HepG2 (cell line): ENCODE data around the gene LTK. TPM values are rescaled to one million over a fixed set of nuclear protein-coding genes. Genes with fewer than 3 reads are reported as not detected.

Source experiments
- ATAC-seq: fragments of 200-7000 bp; cut with Tn5 transposase; 3 replicates; pipeline ENCODE4 v1.9.1; 2020; ENCODE audit warnings: mild to moderate bottlenecking, moderate library complexity
- BruUV-seq: library from RNA; stranded (reverse); fragments of 400-500 nt; replicated peaks from 2 replicates; lab custom pipeline; 2021; lab: Mats Ljungman, UMichigan
- CTCF ChIA-PET: fragments of 300-600 bp; formaldehyde crosslinking; extraction: SDS; loops from one replicate; lab custom pipeline; 2021; ENCODE audit warnings: low total read pairs, inconsistent platforms, low intra/inter-chr PET ratio; lab: Yijun Ruan, JAX
- POLR2A ChIA-PET: fragments of 350-600 bp; sonication (Branson Sonifier 250); formaldehyde crosslinking; loops from one replicate; lab custom pipeline; 2020; ENCODE audit warnings: antibody characterized with exemption, inconsistent platforms; lab: Yijun Ruan, JAX
- DNase-seq: peaks from one replicate; pipeline ENCODE4 v3.0.0-alpha.2; 2015; ENCODE audit warnings: low spot score
- FAIRE-seq: peaks from 3 replicates; lab custom pipeline; 2011; peaks lifted over from hg19 to GRCh38; lab: Jason Lieb, UNC
- H2AFZ ChIP-seq: one replicate; pipeline ENCODE4 v1.6.1; 2011; ENCODE audit warnings: low read length, inconsistent platforms
- H3K27ac ChIP-seq: fragments of 300-600 bp; 3 replicates; pipeline ENCODE4 v1.8.0; 2011; ENCODE audit warnings: mixed run types, mild to moderate bottlenecking, mixed read lengths, low read length, inconsistent platforms; ENCODE audit not compliant: insufficient read depth; ENCODE audit errors: extremely low read length
- H3K27me3 ChIP-seq, 2 experiments: fragments of 200-600 bp in 1 of 2; 2 replicates in 1 of 2; 3 replicates in 1 of 2; pipeline versions ENCODE4 v1.6.0 to v1.8.0; 2011; ENCODE audit warnings: low read length in 2 of 2, mild to moderate bottlenecking in 2 of 2, moderate library complexity in 2 of 2, inconsistent platforms in 1 of 2; ENCODE audit not compliant: insufficient read depth in 2 of 2, control insufficient read depth in 1 of 2
- H3K36me3 ChIP-seq, 2 experiments: fragments of 200-600 bp in 1 of 2; replicated peaks in 1 of 2; 2 replicates in 1 of 2; 3 replicates in 1 of 2; pipeline versions ENCODE4 v1.5.1 to v1.8.0; 2011; ENCODE audit warnings: low read length in 2 of 2, inconsistent platforms in 1 of 2; ENCODE audit not compliant: insufficient read depth in 2 of 2, control insufficient read depth in 1 of 2
- H3K4me1 ChIP-seq: 2 replicates; pipeline ENCODE4 v1.5.1; 2012; ENCODE audit warnings: low read length, inconsistent platforms; ENCODE audit not compliant: insufficient read depth
- H3K4me2 ChIP-seq: 2 replicates; pipeline ENCODE4 v1.6.0; 2011; ENCODE audit warnings: low read depth, low read length, inconsistent platforms
- H3K4me3 ChIP-seq, 3 experiments: fragments of 200-600 bp in 1 of 3; sonication (generic), shearing (Covaris generic) in 1 of 3; replicated peaks in 1 of 3; 2 replicates each; pipeline ENCODE4 v1.5.1; 2011 to 2016; ENCODE audit warnings: low read length in 3 of 3, inconsistent platforms in 2 of 3, low read depth in 2 of 3, mild to moderate bottlenecking in 2 of 3, control low read depth in 1 of 3, mixed read lengths in 1 of 3; ENCODE audit not compliant: insufficient read depth in 1 of 3
- H3K79me2 ChIP-seq: one replicate; pipeline ENCODE4 v1.6.1; 2011; ENCODE audit warnings: low read length, inconsistent platforms; ENCODE audit not compliant: insufficient read depth
- H3K9ac ChIP-seq: 2 replicates; pipeline ENCODE4 v1.6.0; 2011; ENCODE audit warnings: mild to moderate bottlenecking, low read depth, low read length, inconsistent platforms; ENCODE audit not compliant: insufficient read depth
- H3K9me3 ChIP-seq: 2 replicates; pipeline ENCODE4 v1.5.1; 2012; ENCODE audit warnings: mild to moderate bottlenecking, low read length
- H4K20me1 ChIP-seq: 2 replicates; pipeline ENCODE4 v1.6.0; 2011; ENCODE audit warnings: inconsistent platforms, mild to moderate bottlenecking, low read length, moderate library complexity; ENCODE audit not compliant: insufficient read depth
- BCL6 ChIP-seq: IDR thresholded peaks from 2 replicates; pipeline ENCODE4 v1.6.1; 2016; ENCODE audit warnings: missing genetic modification reagents, missing compliant biosample characterization
- CENPT ChIP-seq: sonication (generic); formaldehyde crosslinking; IDR thresholded peaks from 2 replicates; pipeline ENCODE4 v1.8.0; 2022; ENCODE audit warnings: low read depth, mild to moderate bottlenecking, moderate library complexity, missing genetic modification reagents
- CREB1 ChIP-seq, 2 experiments: fragments of 450-650 bp in 1 of 2; IDR thresholded peaks; 2 replicates each; pipeline ENCODE4 v1.6.1; 2016 to 2017; ENCODE audit warnings: control low read depth in 1 of 2, mild to moderate bottlenecking in 1 of 2, missing compliant biosample characterization in 1 of 2, missing genetic modification characterization in 1 of 2
- MIXL1 ChIP-seq: IDR thresholded peaks from 2 replicates; pipeline ENCODE4 v1.6.1; 2016
- MLLT10 ChIP-seq: sonication (generic); formaldehyde crosslinking; IDR thresholded peaks from 2 replicates; pipeline ENCODE4 v1.4.0; 2020; ENCODE audit warnings: missing genetic modification reagents
- POLR2G ChIP-seq: fragments of 200-400 bp; formaldehyde crosslinking; IDR thresholded peaks from 2 replicates; pipeline ENCODE4 v1.6.1; 2018; ENCODE audit warnings: mild to moderate bottlenecking, low read depth, low read length, moderate library complexity
- PTBP1 ChIP-seq: fragments of 200-400 bp; formaldehyde crosslinking; IDR thresholded peaks from 2 replicates; pipeline ENCODE4 v1.6.1; 2018; ENCODE audit warnings: low read length, low read depth; ENCODE audit not compliant: poor library complexity, severe bottlenecking
- TGIF2 ChIP-seq: IDR thresholded peaks from 2 replicates; pipeline ENCODE4 v1.6.1; 2016; ENCODE audit warnings: control low read depth, missing compliant biosample characterization
- ZC3H13 ChIP-seq: sonication (generic); formaldehyde crosslinking; IDR thresholded peaks from 2 replicates; pipeline ENCODE4 v1.8.1; 2023; ENCODE audit warnings: mild to moderate bottlenecking, missing genetic modification reagents, moderate library complexity
- ZEB1 ChIP-seq: IDR thresholded peaks from 2 replicates; pipeline ENCODE4 v1.6.1; 2012; ENCODE audit warnings: mild to moderate bottlenecking, low read depth, inconsistent platforms; ENCODE audit not compliant: insufficient replicate concordance
- ZNF224 ChIP-seq: sonication (generic); formaldehyde crosslinking; IDR thresholded peaks from 2 replicates; pipeline ENCODE4 v1.5.0; 2020; ENCODE audit warnings: mild to moderate bottlenecking, missing genetic modification reagents
- ZNF441 ChIP-seq: sonication (generic); formaldehyde crosslinking; IDR thresholded peaks from 2 replicates; pipeline ENCODE4 v1.7.0; 2021; ENCODE audit warnings: missing genetic modification reagents, borderline replicate concordance
- ZNF644 ChIP-seq: IDR thresholded peaks from 2 replicates; pipeline ENCODE4 v1.6.1; 2016; ENCODE audit warnings: low read depth
- WGBS: methylation state at CpG from one replicate; pipeline ENCODE4 v1.1.6; 2017; ENCODE audit warnings: low lambda C conversion rate; 5-methylcytosine and 5-hydroxymethylcytosine counted together
- in situ Hi-C: cut with HindIII; loops from 2 replicates; pipeline ENCODE4 v1.10.0; 2017; ENCODE audit warnings: low pct_unique_long_range_greater_than_20kb; ENCODE audit not compliant: extremely low pct_ligation_motif_present
- intact Hi-C: fragments of 100-400 bp; cut with micrococcal nuclease; formaldehyde crosslinking; loops from one replicate; pipeline ENCODE4 v1.10.0; 2022; ENCODE audit not compliant: unreplicated experiment
- polyA plus RNA-seq, 8 experiments: library from polyadenylated mRNA; depleted of rRNA in 3 of 8; stranded (reverse) in 7 of 8; unstranded in 1 of 8; fragments of >200 nt; fragmentation: Illumina TruSeq in 4 of 8; extraction: Trizol in 4 of 8; gene quantifications; 2 replicates each; pipeline versions ENCODE4 v1.2.1 to v1.2.3, GENCODE V29; 2011 to 2016; ENCODE audit warnings: low read depth in 4 of 8, missing spikeins in 1 of 8, mixed read lengths in 1 of 8; ENCODE audit not compliant: insufficient read depth in 1 of 8
- total RNA-seq, 5 experiments: library from RNA; depleted of rRNA; stranded (reverse); fragments of >200 nt; fragmentation: Illumina TruSeq; extraction: Trizol; gene quantifications; 2 replicates each; pipeline ENCODE4 v1.2.3, GENCODE V29; 2016; ENCODE audit warnings: low read depth in 1 of 5
- TF ChIP-seq, protein P1 (sequence below): sonication (generic); formaldehyde crosslinking; IDR thresholded peaks from 2 replicates; pipeline ENCODE4 v1.4.0; 2020; ENCODE audit warnings: missing genetic modification reagents
- TF ChIP-seq, protein P2 (sequence below): sonication (generic); formaldehyde crosslinking; IDR thresholded peaks from 2 replicates; pipeline ENCODE4 v1.9.0; 2021; ENCODE audit warnings: missing genetic modification reagents, borderline replicate concordance

Gene LTK
- total and polyA plus RNA-seq, 2 of the 13 experiments (the other 11 are each of a cell fraction or from before 2014, with no cell fraction given) = 0.01 TPM; not detected in 1

DNA sequence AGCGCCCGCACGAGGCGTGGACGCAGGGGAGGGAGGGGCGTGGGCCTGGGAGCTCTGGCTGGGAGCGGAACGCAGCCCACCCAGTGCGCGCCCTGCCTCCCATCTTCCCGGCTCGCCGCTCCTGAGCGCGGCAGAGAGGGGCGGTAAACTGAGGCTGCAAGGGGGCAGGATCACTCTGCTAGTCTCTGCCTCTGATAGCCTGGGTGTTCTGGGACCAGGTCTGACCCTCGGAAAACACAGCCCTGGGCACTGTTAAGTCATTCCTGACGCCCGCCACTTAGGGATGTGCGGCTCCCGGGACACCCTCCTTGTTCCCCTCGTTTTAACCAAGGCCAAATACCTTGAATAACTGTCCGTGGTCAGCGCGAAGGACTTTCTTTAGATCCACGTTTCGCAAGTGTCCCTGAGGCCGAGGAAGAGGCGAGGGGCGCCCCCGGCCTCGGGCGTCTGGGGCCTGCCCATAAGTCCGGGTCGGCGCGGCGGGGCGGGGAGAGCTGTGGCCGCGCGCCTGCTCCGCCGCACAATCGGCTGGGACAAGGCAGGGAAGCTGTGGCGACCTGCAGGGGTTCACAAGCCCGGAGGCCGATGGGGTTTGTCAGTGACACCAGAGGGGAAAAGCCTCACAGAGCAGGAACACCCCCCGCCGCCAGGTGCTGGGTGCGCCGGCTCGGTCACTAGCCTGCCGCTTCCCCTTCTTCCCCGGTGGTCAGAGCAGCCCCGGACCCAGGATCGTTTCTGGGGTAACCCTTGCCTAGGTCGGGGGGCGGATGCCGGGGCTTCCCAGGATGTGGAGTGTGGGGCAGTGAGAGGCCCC is 18.5 kb downstream of the LTK start:
- Histone ChIP-seq H3K36me3 (peaks cover 0 to 2% of the 10 kb centered on the region in 2 experiments; a peak in 2 of 5 replicates), H3K27me3 (no peaks in the 10 kb centered on the region), H3K27ac (peak overlapping the region; percentile 97), H3K4me2 (peak overlapping the region; percentile 94), H3K4me3 (peak overlapping the region; percentile 78 to 85 (median 83)), H3K9ac (peak overlapping the region; percentile 86), H2AFZ (no peak overlapping the region), H3K9me3 (no peaks in the 10 kb centered on the region), H3K79me2 (peaks cover 49% of the 10 kb centered on the region), H4K20me1 (no peaks in the 10 kb centered on the region), H3K4me1 (peaks cover 31% of the 10 kb centered on the region)
- ChIA-PET CTCF (interaction anchor here (1.3 kb wide), 1 partner anchor 30 kb away, joined by 4 read pairs; no protein-coding TSS in a partner anchor), POLR2A (interaction anchor here (0.6 to 1.8 kb wide), 7 partner anchors 13 to 794 kb away, joined by 3 to 12 read pairs (median 5); partner anchors contain the start of gene RPAP1)
- 0% methylated on average over 7 of the region's 60 CpGs for WGBS
- BruUV-seq = no TSS peak
- intact Hi-C loops (loop anchor here (1.0 to 5.0 kb wide), 2 partner anchors 48 to 213 kb away; no protein-coding TSS in a partner anchor), in situ Hi-C loops (no loop called here)
- FAIRE-seq = no peak
- no peak for DNase-seq
- peak; percentile 17 for ATAC-seq
- TF ChIP-seq, protein P1, sequence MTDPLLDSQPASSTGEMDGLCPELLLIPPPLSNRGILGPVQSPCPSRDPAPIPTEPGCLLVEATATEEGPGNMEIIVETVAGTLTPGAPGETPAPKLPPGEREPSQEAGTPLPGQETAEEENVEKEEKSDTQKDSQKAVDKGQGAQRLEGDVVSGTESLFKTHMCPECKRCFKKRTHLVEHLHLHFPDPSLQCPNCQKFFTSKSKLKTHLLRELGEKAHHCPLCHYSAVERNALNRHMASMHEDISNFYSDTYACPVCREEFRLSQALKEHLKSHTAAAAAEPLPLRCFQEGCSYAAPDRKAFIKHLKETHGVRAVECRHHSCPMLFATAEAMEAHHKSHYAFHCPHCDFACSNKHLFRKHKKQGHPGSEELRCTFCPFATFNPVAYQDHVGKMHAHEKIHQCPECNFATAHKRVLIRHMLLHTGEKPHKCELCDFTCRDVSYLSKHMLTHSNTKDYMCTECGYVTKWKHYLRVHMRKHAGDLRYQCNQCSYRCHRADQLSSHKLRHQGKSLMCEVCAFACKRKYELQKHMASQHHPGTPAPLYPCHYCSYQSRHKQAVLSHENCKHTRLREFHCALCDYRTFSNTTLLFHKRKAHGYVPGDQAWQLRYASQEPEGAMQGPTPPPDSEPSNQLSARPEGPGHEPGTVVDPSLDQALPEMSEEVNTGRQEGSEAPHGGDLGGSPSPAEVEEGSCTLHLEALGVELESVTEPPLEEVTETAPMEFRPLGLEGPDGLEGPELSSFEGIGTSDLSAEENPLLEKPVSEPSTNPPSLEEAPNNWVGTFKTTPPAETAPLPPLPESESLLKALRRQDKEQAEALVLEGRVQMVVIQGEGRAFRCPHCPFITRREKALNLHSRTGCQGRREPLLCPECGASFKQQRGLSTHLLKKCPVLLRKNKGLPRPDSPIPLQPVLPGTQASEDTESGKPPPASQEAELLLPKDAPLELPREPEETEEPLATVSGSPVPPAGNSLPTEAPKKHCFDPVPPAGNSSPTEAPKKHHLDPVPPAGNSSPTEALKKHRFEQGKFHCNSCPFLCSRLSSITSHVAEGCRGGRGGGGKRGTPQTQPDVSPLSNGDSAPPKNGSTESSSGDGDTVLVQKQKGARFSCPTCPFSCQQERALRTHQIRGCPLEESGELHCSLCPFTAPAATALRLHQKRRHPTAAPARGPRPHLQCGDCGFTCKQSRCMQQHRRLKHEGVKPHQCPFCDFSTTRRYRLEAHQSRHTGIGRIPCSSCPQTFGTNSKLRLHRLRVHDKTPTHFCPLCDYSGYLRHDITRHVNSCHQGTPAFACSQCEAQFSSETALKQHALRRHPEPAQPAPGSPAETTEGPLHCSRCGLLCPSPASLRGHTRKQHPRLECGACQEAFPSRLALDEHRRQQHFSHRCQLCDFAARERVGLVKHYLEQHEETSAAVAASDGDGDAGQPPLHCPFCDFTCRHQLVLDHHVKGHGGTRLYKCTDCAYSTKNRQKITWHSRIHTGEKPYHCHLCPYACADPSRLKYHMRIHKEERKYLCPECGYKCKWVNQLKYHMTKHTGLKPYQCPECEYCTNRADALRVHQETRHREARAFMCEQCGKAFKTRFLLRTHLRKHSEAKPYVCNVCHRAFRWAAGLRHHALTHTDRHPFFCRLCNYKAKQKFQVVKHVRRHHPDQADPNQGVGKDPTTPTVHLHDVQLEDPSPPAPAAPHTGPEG (CRISPR knock-in tag) = no peak
- TF ChIP-seq POLR2G (peak; percentile 3; the same call in 1 of the 2 replicates), ZNF644 (CRISPR knock-in tag) (no peak), MIXL1 (no peak), ZEB1 (peak; percentile 2), BCL6 (CRISPR knock-in tag) (no peak), MLLT10 (CRISPR knock-in tag) (no peak), CENPT (CRISPR knock-in tag) (no peak; the same call in 1 of the 2 replicates), ZC3H13 (CRISPR knock-in tag) (peak; percentile 38; the same call in 1 of the 2 replicates), PTBP1 (peak; percentile 68), TGIF2 (CRISPR knock-in tag) (0 out of 2 replicates have a peak, but pooled peaks have one; percentile 36), ZNF441 (CRISPR knock-in tag) (no peak), ZNF224 (no peak), CREB1 (IDR thresholded peaks at IDR 0.05) (no peak), CREB1 (CRISPR knock-in tag; IDR thresholded peaks at IDR 0.05) (no peak)
- TF ChIP-seq, protein P2, sequence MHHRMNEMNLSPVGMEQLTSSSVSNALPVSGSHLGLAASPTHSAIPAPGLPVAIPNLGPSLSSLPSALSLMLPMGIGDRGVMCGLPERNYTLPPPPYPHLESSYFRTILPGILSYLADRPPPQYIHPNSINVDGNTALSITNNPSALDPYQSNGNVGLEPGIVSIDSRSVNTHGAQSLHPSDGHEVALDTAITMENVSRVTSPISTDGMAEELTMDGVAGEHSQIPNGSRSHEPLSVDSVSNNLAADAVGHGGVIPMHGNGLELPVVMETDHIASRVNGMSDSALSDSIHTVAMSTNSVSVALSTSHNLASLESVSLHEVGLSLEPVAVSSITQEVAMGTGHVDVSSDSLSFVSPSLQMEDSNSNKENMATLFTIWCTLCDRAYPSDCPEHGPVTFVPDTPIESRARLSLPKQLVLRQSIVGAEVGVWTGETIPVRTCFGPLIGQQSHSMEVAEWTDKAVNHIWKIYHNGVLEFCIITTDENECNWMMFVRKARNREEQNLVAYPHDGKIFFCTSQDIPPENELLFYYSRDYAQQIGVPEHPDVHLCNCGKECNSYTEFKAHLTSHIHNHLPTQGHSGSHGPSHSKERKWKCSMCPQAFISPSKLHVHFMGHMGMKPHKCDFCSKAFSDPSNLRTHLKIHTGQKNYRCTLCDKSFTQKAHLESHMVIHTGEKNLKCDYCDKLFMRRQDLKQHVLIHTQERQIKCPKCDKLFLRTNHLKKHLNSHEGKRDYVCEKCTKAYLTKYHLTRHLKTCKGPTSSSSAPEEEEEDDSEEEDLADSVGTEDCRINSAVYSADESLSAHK (CRISPR knock-in tag) = no peak
